Sigmoid colon (tissue), 4 donors: ENCODE measurements around the gene TOR1B.
"Not testable (repeated sequence)": the region's sequence is repeated elsewhere in the genome, so short reads cannot be mapped to it uniquely, and the experiment has no call there.

Source experiments
- POLR2AphosphoS5 ChIP-seq, 4 donors: sonication (generic); formaldehyde crosslinking; IDR thresholded peaks; one replicate each; pipeline ENCODE4 v1.6.1; 2017; ENCODE audit warnings: antibody characterized with exemption in 4 of 4
- TF ChIP-seq, protein P1 (sequence below), 4 experiments: fragments of 450-650 bp in 3 of 4; fragments of 200-600 bp in 1 of 4; IDR thresholded peaks; one replicate each; pipeline ENCODE4 v1.5.1; 2016 to 2019; ENCODE audit warnings: antibody characterized with exemption in 4 of 4, mild to moderate bottlenecking in 3 of 4, moderate library complexity in 2 of 4

DNA sequence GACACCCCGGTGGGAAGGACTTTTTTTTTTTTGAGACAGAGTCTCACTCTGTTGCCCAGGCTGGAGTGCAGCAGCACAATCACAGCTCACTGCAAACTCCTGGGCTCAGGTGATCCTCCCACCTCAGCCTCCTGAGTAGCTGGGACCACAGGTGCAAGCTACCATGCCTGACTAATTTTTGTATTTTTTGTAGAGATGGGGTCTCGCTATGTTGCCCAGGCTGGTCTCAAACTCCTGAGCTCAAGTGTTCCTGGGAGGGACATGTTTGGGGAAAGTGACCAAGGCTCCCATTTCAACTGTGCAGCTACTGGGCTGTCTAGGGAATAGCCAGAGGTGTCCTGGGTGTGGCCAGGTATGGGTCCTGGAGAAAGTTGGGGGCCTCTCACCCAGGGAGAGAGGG lies 7.0 kb upstream of the TOR1B start:
- TF ChIP-seq, protein P1, sequence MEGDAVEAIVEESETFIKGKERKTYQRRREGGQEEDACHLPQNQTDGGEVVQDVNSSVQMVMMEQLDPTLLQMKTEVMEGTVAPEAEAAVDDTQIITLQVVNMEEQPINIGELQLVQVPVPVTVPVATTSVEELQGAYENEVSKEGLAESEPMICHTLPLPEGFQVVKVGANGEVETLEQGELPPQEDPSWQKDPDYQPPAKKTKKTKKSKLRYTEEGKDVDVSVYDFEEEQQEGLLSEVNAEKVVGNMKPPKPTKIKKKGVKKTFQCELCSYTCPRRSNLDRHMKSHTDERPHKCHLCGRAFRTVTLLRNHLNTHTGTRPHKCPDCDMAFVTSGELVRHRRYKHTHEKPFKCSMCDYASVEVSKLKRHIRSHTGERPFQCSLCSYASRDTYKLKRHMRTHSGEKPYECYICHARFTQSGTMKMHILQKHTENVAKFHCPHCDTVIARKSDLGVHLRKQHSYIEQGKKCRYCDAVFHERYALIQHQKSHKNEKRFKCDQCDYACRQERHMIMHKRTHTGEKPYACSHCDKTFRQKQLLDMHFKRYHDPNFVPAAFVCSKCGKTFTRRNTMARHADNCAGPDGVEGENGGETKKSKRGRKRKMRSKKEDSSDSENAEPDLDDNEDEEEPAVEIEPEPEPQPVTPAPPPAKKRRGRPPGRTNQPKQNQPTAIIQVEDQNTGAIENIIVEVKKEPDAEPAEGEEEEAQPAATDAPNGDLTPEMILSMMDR (IDR thresholded peaks at IDR 0.05): not testable (repeated sequence)
- TF ChIP-seq POLR2AphosphoS5 (IDR thresholded peaks at IDR 0.05): not testable (repeated sequence)
